Measurements from ENCODE around the gene KLHL2.

Gene KLHL2

GRCh38 chr4:165288639-165289422 is 81.5 kb downstream of the KLHL2 start:
- no peak for DNase-seq (ENCODE audit: low read depth)

DNA sequence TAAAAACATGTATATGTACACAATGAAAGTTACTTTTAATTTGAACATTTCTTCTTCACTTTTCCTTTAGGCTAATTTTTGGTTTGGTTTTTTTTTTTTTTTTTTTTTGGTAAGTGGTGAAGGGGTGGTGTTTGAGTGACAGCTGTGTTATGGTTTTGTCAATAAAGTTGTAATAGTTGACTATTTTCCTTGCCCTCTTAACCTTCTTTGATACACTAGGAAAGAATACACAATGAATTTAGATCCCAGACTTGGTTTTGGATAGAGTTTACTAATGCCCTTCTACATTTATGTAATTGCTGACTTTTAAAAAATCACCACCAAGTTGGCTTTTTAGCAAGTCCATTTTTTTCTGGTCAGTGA is 82.0 kb downstream of the KLHL2 start:
- no peak for DNase-seq (ENCODE audit: low read depth)

DNA sequence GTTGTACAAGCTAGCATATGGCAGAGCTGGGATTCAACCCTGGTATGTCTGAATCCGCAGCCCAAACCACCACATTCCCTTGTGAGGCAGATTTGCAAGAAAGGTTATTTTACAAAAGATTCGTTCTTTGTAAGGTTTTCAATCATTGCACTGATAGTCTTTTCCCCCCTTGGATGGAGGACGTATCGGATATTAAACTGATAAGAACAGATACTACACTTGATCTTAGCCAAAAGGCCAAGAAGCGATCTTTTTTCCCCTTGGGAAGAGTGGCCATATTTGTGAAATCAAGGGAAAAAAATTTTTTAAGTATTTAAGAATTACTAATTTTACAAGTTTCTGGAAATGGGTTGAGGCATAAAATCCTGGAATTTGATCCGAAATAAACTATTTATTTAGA is 85.7 kb downstream of the KLHL2 start:
- no peak for DNase-seq (ENCODE audit: low read depth)

DNA sequence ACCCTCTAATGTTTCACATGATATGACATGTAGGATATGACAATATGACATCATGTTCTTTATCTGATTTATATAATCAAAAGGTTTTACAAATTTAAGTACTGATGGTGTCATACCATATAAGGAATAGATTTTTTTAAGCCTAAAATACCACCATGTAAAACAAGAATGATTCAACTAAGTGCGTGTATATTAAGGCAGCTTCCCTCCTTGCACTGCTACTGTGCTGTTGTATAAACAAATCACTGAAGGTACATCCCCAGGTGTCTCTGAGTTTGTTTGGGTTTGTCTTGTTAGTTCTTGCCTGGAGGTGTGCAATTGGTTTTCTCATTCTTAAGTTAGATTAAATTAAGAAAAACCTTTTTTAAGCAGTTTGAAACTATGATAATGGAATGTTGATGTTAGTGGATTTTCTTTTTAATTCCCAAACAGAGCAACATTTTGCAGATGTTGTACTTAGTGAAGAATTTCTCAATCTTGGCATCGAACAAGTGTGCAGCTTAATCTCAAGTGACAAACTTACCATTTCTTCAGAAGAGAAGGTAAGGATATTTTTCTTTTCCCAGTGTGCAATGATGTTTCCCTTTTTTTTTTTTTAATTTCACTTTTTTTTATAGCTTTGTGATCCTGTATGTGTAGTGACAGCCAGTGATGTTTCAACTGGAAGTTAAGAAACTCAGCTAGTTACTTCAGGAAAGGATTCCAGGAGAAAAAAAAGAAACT is 86.7 kb downstream of the KLHL2 start:
- no peak for DNase-seq (ENCODE audit: low read depth)

DNA sequence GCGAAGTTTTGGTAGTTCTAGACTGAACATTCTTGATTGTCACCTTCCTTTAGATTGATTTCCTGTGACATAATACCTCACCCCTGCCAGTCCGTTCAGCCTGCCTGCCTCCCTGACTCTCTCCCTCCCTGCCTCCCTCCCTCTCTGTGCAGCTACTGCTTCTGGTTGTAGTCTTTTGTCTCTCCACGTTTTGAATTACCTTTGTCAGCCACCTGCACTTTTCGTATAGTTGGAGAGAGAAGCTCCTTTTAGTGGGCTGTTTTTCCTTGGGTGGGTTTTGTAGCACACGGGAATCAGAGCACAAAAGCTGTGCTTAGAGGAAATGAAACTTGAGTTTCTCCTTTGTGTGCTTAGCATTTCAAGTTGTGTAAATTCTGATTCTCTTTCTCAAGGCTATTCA is 87.5 kb downstream of the KLHL2 start:
- DNase-seq (ENCODE audit: low read depth), result no peak

GRCh38 chr4:165297626-165298025 is 90.3 kb downstream of the KLHL2 start:
- DNase-seq (ENCODE audit: low read depth), result no peak

- no peak for DNase-seq (ENCODE audit: low read depth)
Observed at GRCh38 chr4:165299399-165300060, 92.2 kb downstream of the KLHL2 start.

DNA sequence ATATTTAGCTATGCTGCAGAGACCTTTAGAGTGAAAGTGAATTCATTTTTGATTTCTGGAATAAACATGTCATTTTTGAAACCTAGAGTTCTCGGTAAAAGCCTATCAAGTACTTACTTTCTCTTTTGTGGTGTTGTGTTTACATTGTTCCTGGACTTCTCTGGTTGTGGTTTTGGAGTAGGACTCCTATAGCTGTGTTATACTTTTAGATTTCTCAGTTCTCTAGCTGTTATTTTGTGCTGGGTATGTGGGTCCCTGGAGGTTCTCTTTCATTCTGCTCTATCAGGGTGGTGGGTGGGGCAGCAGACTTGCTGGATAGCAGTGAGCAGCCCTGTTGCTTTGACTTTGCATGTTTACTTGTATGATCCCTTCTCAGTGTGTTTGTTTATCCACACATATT is 94.5 kb downstream of the KLHL2 start:
- no peak for DNase-seq (ENCODE audit: low read depth)

DNA sequence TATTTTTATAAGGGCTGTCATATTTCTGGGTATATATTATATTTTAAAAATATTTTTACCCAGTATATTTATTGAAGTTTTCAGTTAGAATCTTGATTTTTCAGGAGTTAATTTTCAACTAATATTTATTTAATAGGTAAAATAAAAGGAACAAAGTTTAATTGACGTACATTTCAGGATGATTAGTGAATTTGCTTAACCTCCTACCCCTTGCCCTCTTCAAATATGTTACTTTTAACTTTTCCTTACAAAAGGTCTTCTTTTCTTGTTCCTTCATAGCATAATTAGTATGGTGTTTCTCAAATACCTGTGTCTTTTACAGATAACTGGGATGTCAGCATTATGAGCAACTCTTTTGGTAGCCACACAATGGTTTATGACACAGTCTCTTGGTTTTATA is 95.3 kb downstream of the KLHL2 start:
- no peak for DNase-seq (ENCODE audit: low read depth)

DNA sequence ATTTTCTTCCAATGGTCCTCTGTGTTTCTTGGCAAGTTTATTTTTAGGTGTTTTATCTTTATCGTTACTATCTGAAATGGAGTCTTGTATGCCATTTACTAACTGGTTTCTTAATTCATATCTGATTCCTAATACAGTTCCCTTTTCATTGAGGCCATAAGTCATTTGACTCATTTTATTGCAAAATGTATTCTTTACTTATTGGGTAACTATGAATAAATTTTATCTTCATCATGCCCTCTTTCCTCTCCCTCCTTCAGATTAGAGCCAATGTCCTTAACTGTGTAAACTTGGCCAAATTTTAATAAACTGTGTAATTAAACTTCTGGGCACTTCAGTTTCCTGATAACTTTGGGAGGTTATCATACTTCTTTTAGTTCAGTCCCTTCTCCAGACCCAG is 100.8 kb downstream of the KLHL2 start:
- no peak for DNase-seq (ENCODE audit: low read depth)

- no peak for DNase-seq (ENCODE audit: low read depth)
Observed at GRCh38 chr4:165308606-165309005, 101.2 kb downstream of the KLHL2 start.

- no peak for DNase-seq (ENCODE audit: low read depth)
Observed at GRCh38 chr4:165309456-165309855, 102.1 kb downstream of the KLHL2 start.

GRCh38 chr4:165312506-165312905 is 105.1 kb downstream of the KLHL2 start:
- DNase-seq (ENCODE audit: low read depth), result no peak

DNA sequence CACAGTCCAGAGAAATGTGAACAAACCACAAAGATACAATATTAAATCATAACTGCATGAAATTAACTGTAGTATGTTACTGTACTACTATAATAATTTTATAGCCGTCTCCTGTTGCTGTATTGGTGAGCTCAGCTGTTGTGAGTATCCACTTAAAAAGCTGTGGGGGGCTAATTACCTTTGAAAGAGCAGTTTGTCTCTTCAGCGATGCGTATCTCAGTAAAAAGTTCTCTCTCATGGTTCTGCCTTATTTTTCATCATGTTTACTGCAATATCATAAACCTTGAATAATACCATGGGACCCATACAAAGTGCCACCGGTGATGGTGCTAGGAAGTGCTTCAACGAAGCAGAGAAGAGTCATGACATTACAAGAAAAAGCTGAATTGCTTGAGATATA is 111.7 kb downstream of the KLHL2 start:
- DNase-seq (ENCODE audit: low read depth), result no peak

- no peak for DNase-seq (ENCODE audit: low read depth)
Observed at GRCh38 chr4:165319509-165319908, 112.1 kb downstream of the KLHL2 start.

- no peak for DNase-seq (ENCODE audit: low read depth)
Observed at GRCh38 chr4:165324236-165324917, 117.0 kb downstream of the KLHL2 start.

GRCh38 chr4:165324918-165325304 is 117.5 kb downstream of the KLHL2 start:
- DNase-seq (ENCODE audit: low read depth), result no peak

- no peak for DNase-seq (ENCODE audit: low read depth)
Observed at GRCh38 chr4:165325732-165326512, 118.6 kb downstream of the KLHL2 start.

DNA sequence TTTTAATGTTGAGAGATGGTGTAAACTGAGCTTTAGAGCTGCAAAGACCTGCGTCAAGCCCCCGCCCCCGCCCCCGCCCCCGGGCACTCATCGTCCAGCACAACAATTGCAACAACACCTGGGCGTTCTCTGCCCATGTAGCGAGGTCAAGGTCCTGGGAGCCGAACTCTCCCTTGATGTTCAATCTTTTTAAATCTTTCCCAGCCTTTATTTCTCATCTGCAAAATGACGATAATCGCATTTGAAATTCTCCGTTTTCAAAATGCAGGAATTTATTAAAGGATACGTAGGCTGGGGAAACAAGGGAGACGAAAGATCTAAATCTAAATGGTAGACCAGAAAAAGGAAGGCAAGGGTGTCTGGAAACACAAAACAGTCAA is 119.5 kb downstream of the KLHL2 start:
- DNase-seq (ENCODE audit: low read depth), result no peak

GRCh38 chr4:165327211-165328100 is 120.1 kb downstream of the KLHL2 start, which contains the start of gene MSMO1:
MSMO1 (plus strand) TSS chr4:165327669; CDS start chr4:165333371, 5,702 bp downstream.
- peak; percentile 98 for DNase-seq (ENCODE audit: low read depth)

GRCh38 chr4:165328101-165328425 is 120.7 kb downstream of the KLHL2 start:
- no peak for DNase-seq (ENCODE audit: low read depth)

Measured in T follicular helper cell (primary cell).